ACC112 (cell line): ENCODE data around the gene PAK6.

ENCODE experiments used
- H2AFZ ChIP-seq: fragments of 200-600 bp; sonication (generic); one replicate; pipeline ENCODE4 v1.6.0; 2017; ENCODE audit warnings: antibody characterized with exemption, low read length; ENCODE audit not compliant: unreplicated experiment
- H3K27ac ChIP-seq: fragments of 200-600 bp; sonication (generic); 2 replicates; pipeline ENCODE4 v1.5.1; 2014; ENCODE audit warnings: low read depth, mild to moderate bottlenecking, antibody characterized with exemption, low read length, moderate library complexity
- H3K27me3 ChIP-seq: fragments of 200-600 bp; sonication (generic); 2 replicates; pipeline ENCODE4 v1.6.1; 2014; ENCODE audit warnings: mild to moderate bottlenecking, antibody characterized with exemption, low read length, moderate library complexity, mixed read lengths; ENCODE audit not compliant: insufficient read depth
- H3K36me3 ChIP-seq: fragments of 200-600 bp; sonication (generic); 2 replicates; pipeline ENCODE4 v1.6.1; 2016; ENCODE audit warnings: mild to moderate bottlenecking, antibody characterized with exemption, low read length, moderate library complexity, mixed read lengths; ENCODE audit not compliant: insufficient read depth
- H3K4me1 ChIP-seq: fragments of 200-600 bp; sonication (generic); one replicate; pipeline ENCODE4 v1.6.1; 2016; ENCODE audit warnings: low read length, mixed read lengths; ENCODE audit not compliant: insufficient read depth, unreplicated experiment, control insufficient read depth
- H3K4me3 ChIP-seq: fragments of 200-600 bp; sonication (generic); 2 replicates; pipeline ENCODE4 v1.5.1; 2014; ENCODE audit warnings: mild to moderate bottlenecking, low read depth, low read length
- H3K79me2 ChIP-seq: fragments of 200-600 bp; sonication (generic); one replicate; pipeline ENCODE4 v1.6.0; 2016; ENCODE audit warnings: low read length; ENCODE audit not compliant: control insufficient read depth, unreplicated experiment, insufficient read depth

The PAK6 gene

GRCh38 chr15:40241269-40242212 lies 2.7 kb downstream of the PAK6 start:
- Histone ChIP-seq H3K4me1 (peaks cover 8% of the 10 kb centered on the region), H3K27me3 (0 out of 2 replicates have a peak, but pooled peaks cover 5% of the 10 kb centered on the region)

GRCh38 chr15:40242213-40242599 lies 3.3 kb downstream of the PAK6 start:
- Histone ChIP-seq H2AFZ (no peak overlapping the region), H3K27ac (no peak overlapping the region), H3K79me2 (no peaks in the 10 kb centered on the region), H3K4me3 (no peak overlapping the region), H3K36me3 (no peaks in the 10 kb centered on the region), H3K27me3 (0 out of 2 replicates have a peak, but pooled peaks cover 5% of the 10 kb centered on the region), H3K4me1 (peaks cover 8% of the 10 kb centered on the region)

More at GRCh38 chr15:40241269-40242212, 2.7 kb downstream of the PAK6 start:
- Histone ChIP-seq H2AFZ (no peak overlapping the region), H3K36me3 (no peaks in the 10 kb centered on the region), H3K79me2 (no peaks in the 10 kb centered on the region), H3K27ac (no peak overlapping the region), H3K4me3 (no peak overlapping the region)

- Histone ChIP-seq H3K27ac (no peak overlapping the region), H3K27me3 (0 out of 2 replicates have a peak, but pooled peaks cover 5% of the 10 kb centered on the region), H2AFZ (no peak overlapping the region), H3K4me1 (peaks cover 8% of the 10 kb centered on the region), H3K4me3 (no peak overlapping the region), H3K79me2 (no peaks in the 10 kb centered on the region), H3K36me3 (no peaks in the 10 kb centered on the region)
These were observed 3.7 kb downstream of the PAK6 start for GRCh38 chr15:40242601-40243000.

- Histone ChIP-seq H3K4me3 (no peak overlapping the region), H3K4me1 (peaks cover 8% of the 10 kb centered on the region), H3K79me2 (no peaks in the 10 kb centered on the region), H3K27ac (no peak overlapping the region), H2AFZ (no peak overlapping the region), H3K27me3 (0 out of 2 replicates have a peak, but pooled peaks cover 4% of the 10 kb centered on the region), H3K36me3 (no peaks in the 10 kb centered on the region)
These were observed 4.4 kb downstream of the PAK6 start for GRCh38 chr15:40243126-40243810.

GRCh38 chr15:40244961-40245523 lies 6.2 kb downstream of the PAK6 start:
- H3K4me1 ChIP-seq = peaks cover 3% of the 10 kb centered on the region
- no peaks in the 10 kb centered on the region for H3K36me3 ChIP-seq
- no peak overlapping the region for H2AFZ ChIP-seq
- H3K27ac ChIP-seq = no peak overlapping the region
- H3K27me3 ChIP-seq = no peaks in the 10 kb centered on the region
- no peak overlapping the region for H3K4me3 ChIP-seq
- no peaks in the 10 kb centered on the region for H3K79me2 ChIP-seq

- no peaks in the 10 kb centered on the region for H3K36me3 ChIP-seq
- no peaks in the 10 kb centered on the region for H3K79me2 ChIP-seq
- no peak overlapping the region for H3K4me3 ChIP-seq
- peaks cover 3% of the 10 kb centered on the region for H3K4me1 ChIP-seq
- H2AFZ ChIP-seq = no peak overlapping the region
- H3K27me3 ChIP-seq = no peaks in the 10 kb centered on the region
- no peak overlapping the region for H3K27ac ChIP-seq
These were observed 7.0 kb downstream of the PAK6 start for GRCh38 chr15:40245666-40246450.

- H3K27ac ChIP-seq = no peak overlapping the region
These were observed 7.8 kb downstream of the PAK6 start for GRCh38 chr15:40246496-40247280.

GRCh38 chr15:40247406-40247971 lies 8.6 kb downstream of the PAK6 start:
- no peak overlapping the region for H3K27ac ChIP-seq
- no peak overlapping the region for H2AFZ ChIP-seq
- peaks cover 3% of the 10 kb centered on the region for H3K4me1 ChIP-seq
- peaks cover 11% of the 10 kb centered on the region for H3K27me3 ChIP-seq
- H3K36me3 ChIP-seq = no peaks in the 10 kb centered on the region
- H3K4me3 ChIP-seq = no peak overlapping the region
- H3K79me2 ChIP-seq = no peaks in the 10 kb centered on the region

More at GRCh38 chr15:40246496-40247280, 7.8 kb downstream of the PAK6 start:
- H2AFZ ChIP-seq = no peak overlapping the region
- no peak overlapping the region for H3K4me3 ChIP-seq
- H3K36me3 ChIP-seq = no peaks in the 10 kb centered on the region
- peaks cover 3% of the 10 kb centered on the region for H3K4me1 ChIP-seq
- peaks cover 3% of the 10 kb centered on the region; the same call in 1 of the 2 replicates for H3K27me3 ChIP-seq
- H3K79me2 ChIP-seq = no peaks in the 10 kb centered on the region

GRCh38 chr15:40248006-40248783 lies 9.3 kb downstream of the PAK6 start:
- H3K36me3 ChIP-seq = no peaks in the 10 kb centered on the region
- no peak overlapping the region for H2AFZ ChIP-seq
- no peaks in the 10 kb centered on the region for H3K79me2 ChIP-seq
- no peak overlapping the region for H3K27ac ChIP-seq
- no peak overlapping the region for H3K4me3 ChIP-seq
- H3K27me3 ChIP-seq = peaks cover 18% of the 10 kb centered on the region
- peaks cover 7% of the 10 kb centered on the region for H3K4me1 ChIP-seq
